ENCODE data around the gene FNDC3B. TPM values are rescaled to one million over a fixed set of nuclear protein-coding genes. Genes with fewer than 3 reads are reported as not detected.
A peak's percentile ranks its signal among the peaks of the same experiment; 100 is the strongest.

FNDC3B gene
- total RNA-seq, 1 donor from 2014 or later = 79.2 TPM

DNA sequence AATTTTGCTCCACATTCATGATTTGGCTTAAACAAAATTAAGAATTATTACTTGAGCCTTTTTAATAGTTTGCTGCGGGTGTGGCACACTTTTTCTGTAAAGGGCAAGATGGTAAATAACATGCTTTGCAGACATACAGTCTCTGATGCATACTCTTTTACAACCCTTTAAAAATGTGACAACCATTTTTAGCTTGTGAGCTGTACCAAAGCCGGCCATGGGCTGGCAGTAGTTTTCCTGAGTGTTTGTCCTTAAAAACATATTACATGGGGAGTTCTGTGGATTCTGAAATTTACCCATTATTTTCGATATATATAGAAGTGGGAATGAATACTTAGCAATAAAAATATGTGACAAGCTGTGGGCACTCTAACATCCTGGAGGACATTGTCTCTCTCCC lies 163.4 kb downstream of the FNDC3B start:
- Mint-ChIP-seq H3K27ac (no peak overlapping the region), H3K4me3 (no peak overlapping the region), H3K27me3 (no peaks in the 10 kb centered on the region), H3K9me3 (peaks cover 3% of the 10 kb centered on the region), H3K4me1 (ENCODE audit: unreplicated experiment) (peaks cover 41% of the 10 kb centered on the region), H3K36me3 (peaks cover 16% of the 10 kb centered on the region)
- DNase-seq (ENCODE audit: extremely low spot score, unreplicated experiment) = no peak
- TF ChIP-seq, protein P1, sequence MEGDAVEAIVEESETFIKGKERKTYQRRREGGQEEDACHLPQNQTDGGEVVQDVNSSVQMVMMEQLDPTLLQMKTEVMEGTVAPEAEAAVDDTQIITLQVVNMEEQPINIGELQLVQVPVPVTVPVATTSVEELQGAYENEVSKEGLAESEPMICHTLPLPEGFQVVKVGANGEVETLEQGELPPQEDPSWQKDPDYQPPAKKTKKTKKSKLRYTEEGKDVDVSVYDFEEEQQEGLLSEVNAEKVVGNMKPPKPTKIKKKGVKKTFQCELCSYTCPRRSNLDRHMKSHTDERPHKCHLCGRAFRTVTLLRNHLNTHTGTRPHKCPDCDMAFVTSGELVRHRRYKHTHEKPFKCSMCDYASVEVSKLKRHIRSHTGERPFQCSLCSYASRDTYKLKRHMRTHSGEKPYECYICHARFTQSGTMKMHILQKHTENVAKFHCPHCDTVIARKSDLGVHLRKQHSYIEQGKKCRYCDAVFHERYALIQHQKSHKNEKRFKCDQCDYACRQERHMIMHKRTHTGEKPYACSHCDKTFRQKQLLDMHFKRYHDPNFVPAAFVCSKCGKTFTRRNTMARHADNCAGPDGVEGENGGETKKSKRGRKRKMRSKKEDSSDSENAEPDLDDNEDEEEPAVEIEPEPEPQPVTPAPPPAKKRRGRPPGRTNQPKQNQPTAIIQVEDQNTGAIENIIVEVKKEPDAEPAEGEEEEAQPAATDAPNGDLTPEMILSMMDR (conservative IDR thresholded peaks at IDR 0.05) = no peak

DNA sequence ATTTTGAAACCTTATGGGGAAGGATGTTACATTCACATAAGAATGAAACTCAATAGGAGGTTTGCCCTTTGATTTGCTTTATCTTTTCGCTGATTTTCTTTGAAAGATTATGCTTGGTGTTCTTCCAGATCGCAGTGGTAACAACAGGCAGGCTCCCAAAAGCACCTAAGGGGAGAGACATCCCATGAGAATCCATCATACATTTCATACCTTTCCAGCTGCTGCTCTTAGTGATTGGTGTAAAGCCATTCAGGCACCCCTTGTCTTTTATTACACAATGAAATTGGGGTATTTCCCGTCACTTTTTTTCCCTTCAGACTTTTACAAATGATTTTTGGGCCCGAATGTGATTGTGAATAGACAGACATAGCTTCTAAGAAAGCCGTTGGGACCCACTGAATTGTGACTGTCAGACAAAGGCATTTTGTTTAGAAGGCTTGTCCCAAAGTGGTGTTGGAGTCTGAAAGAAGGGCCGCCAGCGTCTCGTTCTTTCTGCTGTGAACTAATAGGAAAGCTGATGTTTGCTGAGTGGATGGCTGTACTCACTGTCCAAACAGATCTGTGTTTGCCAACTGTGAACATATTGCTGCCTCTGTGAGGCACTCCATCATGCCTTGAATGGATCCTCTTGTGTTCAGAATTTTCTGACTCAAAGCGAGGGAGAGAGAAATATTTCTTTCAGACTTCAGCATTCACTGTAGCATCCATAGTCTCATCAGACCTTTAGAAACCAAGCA lies 164.3 kb downstream of the FNDC3B start:
- H3K27ac Mint-ChIP-seq = peak overlapping the region; percentile 60
- peaks cover 3% of the 10 kb centered on the region for H3K9me3 Mint-ChIP-seq
- peaks cover 41% of the 10 kb centered on the region for H3K4me1 Mint-ChIP-seq (ENCODE audit: unreplicated experiment)
- H3K4me3 Mint-ChIP-seq = peak overlapping the region; percentile 3
- DNase-seq (ENCODE audit: extremely low spot score, unreplicated experiment) = no peak
- no peaks in the 10 kb centered on the region for H3K27me3 Mint-ChIP-seq
- TF ChIP-seq, protein P1 (conservative IDR thresholded peaks at IDR 0.05) = no peak
- H3K36me3 Mint-ChIP-seq = peaks cover 9% of the 10 kb centered on the region

DNA sequence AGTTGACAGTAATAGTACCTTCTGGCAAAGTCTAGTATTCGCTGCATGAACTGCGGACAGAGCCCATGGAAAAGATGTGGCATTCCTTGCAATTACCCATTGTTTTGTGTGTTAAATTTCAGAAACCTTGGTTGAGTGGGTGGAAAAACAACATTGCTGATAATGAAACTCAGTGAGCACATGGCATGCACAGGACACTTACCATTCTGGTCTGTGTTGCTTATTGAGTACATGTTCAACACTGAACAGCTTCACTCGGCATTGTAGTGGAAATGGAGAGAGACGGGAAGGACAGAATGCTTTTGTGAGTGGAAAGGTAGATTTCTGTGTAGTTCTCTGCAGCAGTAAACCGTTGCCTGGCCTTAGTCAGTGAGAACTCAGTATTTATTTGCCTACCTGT lies 165.3 kb downstream of the FNDC3B start:
- TF ChIP-seq, protein P1 (conservative IDR thresholded peaks at IDR 0.05) = no peak
- no peak for DNase-seq (ENCODE audit: extremely low spot score, unreplicated experiment)
- no peak overlapping the region for H3K4me3 Mint-ChIP-seq
- H3K27ac Mint-ChIP-seq = peak overlapping the region; percentile 32
- peaks cover 3% of the 10 kb centered on the region for H3K9me3 Mint-ChIP-seq
- H3K27me3 Mint-ChIP-seq = no peaks in the 10 kb centered on the region
- H3K4me1 Mint-ChIP-seq (ENCODE audit: unreplicated experiment) = peaks cover 41% of the 10 kb centered on the region
- peaks cover 9% of the 10 kb centered on the region for H3K36me3 Mint-ChIP-seq

DNA sequence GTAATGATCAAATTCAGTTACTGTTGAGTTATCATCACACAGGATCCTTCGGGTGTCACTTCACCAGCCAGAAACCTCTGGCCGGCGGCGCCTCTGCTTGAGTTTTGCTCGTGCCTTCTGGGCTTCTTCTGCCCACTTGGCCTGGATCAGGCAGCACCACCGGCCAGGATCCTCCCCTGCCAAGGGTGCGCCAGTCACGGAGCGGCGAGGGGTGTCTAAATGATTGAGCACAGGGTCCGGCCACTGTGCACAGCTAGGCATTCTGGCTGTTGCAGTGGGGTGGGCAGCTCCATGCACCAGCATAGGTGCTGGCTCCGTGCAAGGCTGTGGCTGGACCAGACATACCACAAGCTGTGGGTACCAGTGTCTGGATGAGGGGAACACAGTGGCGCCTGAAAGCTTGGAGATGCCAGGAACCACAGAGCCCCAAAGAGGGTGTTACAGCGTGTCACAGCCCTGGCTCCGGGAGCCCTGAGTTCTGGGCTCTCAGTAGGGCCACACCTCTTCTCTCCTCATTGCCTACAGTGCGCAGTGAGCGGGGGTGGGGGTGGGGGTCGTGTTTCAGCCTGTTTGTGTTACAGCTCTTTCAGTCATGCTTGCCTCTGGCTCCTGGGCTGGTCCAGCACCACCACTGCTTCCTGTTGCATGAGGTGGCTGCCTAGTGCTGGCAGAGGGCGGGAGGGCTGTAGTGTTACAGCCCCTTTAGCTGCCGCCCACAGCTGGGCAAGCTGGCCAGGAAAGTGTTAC lies 169.4 kb downstream of the FNDC3B start:
- Mint-ChIP-seq H3K4me1 (ENCODE audit: unreplicated experiment) (peaks cover 19% of the 10 kb centered on the region), H3K27me3 (no peaks in the 10 kb centered on the region), H3K27ac (no peak overlapping the region), H3K36me3 (peaks cover 9% of the 10 kb centered on the region), H3K9me3 (peaks cover 3% of the 10 kb centered on the region), H3K4me3 (no peak overlapping the region)
- TF ChIP-seq, protein P1 (conservative IDR thresholded peaks at IDR 0.05) = no peak
- no peak for DNase-seq (ENCODE audit: extremely low spot score, unreplicated experiment)

DNA sequence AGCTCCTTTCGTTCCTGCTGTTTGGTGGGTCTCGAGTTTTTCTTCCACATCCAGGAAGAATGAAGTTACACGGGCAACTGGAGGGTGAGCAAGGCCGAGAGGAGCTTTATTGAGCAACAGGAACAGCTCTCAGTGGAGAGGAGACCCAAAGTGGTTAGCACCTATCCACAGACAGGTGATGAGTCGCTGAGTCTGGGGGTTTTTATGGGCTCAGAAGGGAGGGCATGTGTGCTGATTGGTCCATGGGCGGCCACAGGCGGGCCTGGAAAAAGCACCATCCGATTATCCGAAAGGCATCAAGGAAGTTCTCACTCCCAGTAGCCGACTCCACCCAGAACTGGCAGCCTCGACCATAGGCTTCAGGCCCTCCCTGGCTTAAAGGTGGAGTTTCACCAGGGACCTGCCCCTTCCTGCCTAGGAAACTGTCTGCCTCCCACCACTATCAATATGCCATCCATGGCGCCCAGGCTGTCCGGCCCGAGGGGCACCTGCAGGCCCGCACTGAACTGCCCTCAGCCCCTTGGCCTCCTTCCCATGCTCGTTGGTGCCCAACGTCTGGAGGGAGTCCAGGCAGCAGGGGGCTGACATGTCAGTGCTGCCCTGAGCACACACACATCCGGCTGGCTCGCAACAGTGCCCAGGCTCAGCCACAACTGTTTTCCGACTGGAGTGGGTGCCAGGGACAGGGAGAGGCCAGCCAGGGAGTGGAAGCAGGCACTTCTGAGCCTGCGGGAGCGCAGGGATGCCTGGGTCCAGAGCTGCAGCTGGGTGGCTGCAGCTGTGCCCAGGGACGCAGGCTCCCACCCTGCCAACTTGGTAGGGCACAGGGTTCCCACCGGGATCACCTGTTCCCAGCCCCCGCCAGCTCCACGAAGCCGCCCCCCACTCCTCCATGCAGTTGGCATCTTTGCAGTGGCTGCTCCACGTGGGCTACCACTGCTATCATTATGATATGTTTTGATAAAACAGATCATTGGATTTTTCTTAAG lies 170.2 kb downstream of the FNDC3B start:
- TF ChIP-seq, protein P1 (conservative IDR thresholded peaks at IDR 0.05) = no peak
- H3K4me3 Mint-ChIP-seq = no peak overlapping the region
- peaks cover 2% of the 10 kb centered on the region for H3K9me3 Mint-ChIP-seq
- no peak overlapping the region for H3K27ac Mint-ChIP-seq
- peaks cover 8% of the 10 kb centered on the region for H3K36me3 Mint-ChIP-seq
- no peaks in the 10 kb centered on the region for H3K27me3 Mint-ChIP-seq
- DNase-seq (ENCODE audit: extremely low spot score, unreplicated experiment) = no peak
- peaks cover 19% of the 10 kb centered on the region for H3K4me1 Mint-ChIP-seq (ENCODE audit: unreplicated experiment)

Data from type B pancreatic cell (in vitro differentiated cells).